K562 (cell line): Measurements from ENCODE around the gene VSTM5.

ENCODE experiments used
- ARID1B ChIP-seq: fragments of 450-650 bp; IDR thresholded peaks from 2 replicates; pipeline ENCODE4 v1.6.1; 2016; ENCODE audit warnings: antibody characterized with exemption, mild to moderate bottlenecking, inconsistent platforms
- RBBP5 ChIP-seq: fragments of 200-600 bp; sonication (generic); IDR thresholded peaks from 2 replicates; pipeline ENCODE4 v1.6.1; 2012; ENCODE audit warnings: borderline replicate concordance, mild to moderate bottlenecking, low read length, control low read depth, inconsistent platforms; ENCODE audit not compliant: insufficient read depth, poor library complexity, severe bottlenecking

DNA sequence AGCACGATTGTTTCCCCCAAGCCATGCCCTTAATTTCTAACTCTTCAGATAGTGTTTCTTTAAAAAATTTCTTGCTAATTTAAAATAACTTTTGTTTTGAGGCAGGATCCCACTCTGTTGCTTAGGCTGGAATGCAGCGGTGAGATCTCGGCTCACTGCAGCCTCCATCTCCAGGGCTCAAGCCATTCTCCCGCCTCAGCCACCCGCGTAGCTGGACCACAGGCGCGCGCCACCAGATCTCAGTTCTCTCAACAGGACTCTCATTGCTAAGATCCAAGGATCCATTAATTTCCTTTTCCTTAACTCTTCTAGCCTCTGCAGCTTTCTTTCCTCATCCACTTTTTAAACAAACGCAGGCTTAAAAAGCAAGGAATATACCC is 66.7 kb downstream of the VSTM5 start:
- TF ChIP-seq ARID1B (no peak), RBBP5 (no peak)
